GM06990 (cell line): Measurements from ENCODE around the gene THAP9.

ENCODE experiments used
- DNase-seq: peaks from one replicate; pipeline ENCODE4 v3.0.0-alpha.2; 2011; ENCODE audit not compliant: insufficient read length; ENCODE audit errors: extremely low read depth
- H3K27me3 ChIP-seq: replicated peaks from 2 replicates; pipeline ENCODE4 v1.6.0; 2011; ENCODE audit warnings: low read length; ENCODE audit not compliant: control insufficient read depth, insufficient read depth
- H3K36me3 ChIP-seq: 2 replicates; pipeline ENCODE4 v1.5.1; 2011; ENCODE audit warnings: low read length; ENCODE audit not compliant: control insufficient read depth, insufficient read depth
- H3K4me3 ChIP-seq: replicated peaks from 2 replicates; pipeline ENCODE4 v1.5.1; 2011; ENCODE audit warnings: low read depth, mild to moderate bottlenecking, control low read depth, low read length
- CTCF ChIP-seq: IDR thresholded peaks from 2 replicates; pipeline ENCODE4 v1.5.1; 2011; ENCODE audit warnings: low read length, control low read depth, mild to moderate bottlenecking, inconsistent platforms; ENCODE audit not compliant: insufficient read depth, poor library complexity, severe bottlenecking

THAP9 gene

GRCh38 chr4:82900066-82900410, 497 bp upstream of the THAP9 start:
- no peak for DNase-seq
- peak overlapping the region; percentile 93 for H3K4me3 ChIP-seq
- no peaks in the 10 kb centered on the region for H3K27me3 ChIP-seq
- no peak for TF ChIP-seq CTCF
- H3K36me3 ChIP-seq, result no peaks in the 10 kb centered on the region

- DNase-seq, result no peak
- H3K4me3 ChIP-seq, result peak overlapping the region; percentile 93
- no peaks in the 10 kb centered on the region for H3K27me3 ChIP-seq
- H3K36me3 ChIP-seq, result no peaks in the 10 kb centered on the region
- TF ChIP-seq CTCF, result no peak
These were observed 716 bp downstream of the THAP9 start for GRCh38 chr4:82901183-82901718.

- no peaks in the 10 kb centered on the region; the same call in 1 of the 2 replicates for H3K36me3 ChIP-seq
- H3K4me3 ChIP-seq, result no peak overlapping the region
- H3K27me3 ChIP-seq, result no peaks in the 10 kb centered on the region
- DNase-seq, result no peak
- TF ChIP-seq CTCF, result no peak
These were observed 3.2 kb downstream of the THAP9 start for GRCh38 chr4:82903737-82904136.

GRCh38 chr4:82905205-82905604, 4.7 kb downstream of the THAP9 start:
- Histone ChIP-seq H3K27me3 (no peaks in the 10 kb centered on the region), H3K36me3 (no peaks in the 10 kb centered on the region; the same call in 1 of the 2 replicates), H3K4me3 (no peak overlapping the region)
- TF ChIP-seq CTCF, result no peak
- peak; percentile 59 for DNase-seq

GRCh38 chr4:82906469-82906868, 5.9 kb downstream of the THAP9 start:
- no peaks in the 10 kb centered on the region; the same call in 1 of the 2 replicates for H3K36me3 ChIP-seq
- TF ChIP-seq CTCF, result no peak
- no peak overlapping the region; the same call in 1 of the 2 replicates for H3K4me3 ChIP-seq
- peak; percentile 43 for DNase-seq
- no peaks in the 10 kb centered on the region for H3K27me3 ChIP-seq

GRCh38 chr4:82909326-82909725, 8.8 kb downstream of the THAP9 start:
- DNase-seq, result no peak
- H3K4me3 ChIP-seq, result no peak overlapping the region
- no peaks in the 10 kb centered on the region; the same call in 1 of the 2 replicates for H3K36me3 ChIP-seq
- TF ChIP-seq CTCF, result no peak
- H3K27me3 ChIP-seq, result no peaks in the 10 kb centered on the region
